GM19455 (cell line): ENCODE data around the gene SLC45A1.
"Not testable (repeated sequence)": the region's sequence is repeated elsewhere in the genome, so short reads cannot be mapped to it uniquely, and the experiment has no call there.

Source experiments
- ATAC-seq: cut with Tn5 transposase; IDR thresholded peaks from one replicate; pipeline ENCODE4 v1.9.1; 2021; ENCODE audit not compliant: unreplicated experiment

The SLC45A1 gene

DNA sequence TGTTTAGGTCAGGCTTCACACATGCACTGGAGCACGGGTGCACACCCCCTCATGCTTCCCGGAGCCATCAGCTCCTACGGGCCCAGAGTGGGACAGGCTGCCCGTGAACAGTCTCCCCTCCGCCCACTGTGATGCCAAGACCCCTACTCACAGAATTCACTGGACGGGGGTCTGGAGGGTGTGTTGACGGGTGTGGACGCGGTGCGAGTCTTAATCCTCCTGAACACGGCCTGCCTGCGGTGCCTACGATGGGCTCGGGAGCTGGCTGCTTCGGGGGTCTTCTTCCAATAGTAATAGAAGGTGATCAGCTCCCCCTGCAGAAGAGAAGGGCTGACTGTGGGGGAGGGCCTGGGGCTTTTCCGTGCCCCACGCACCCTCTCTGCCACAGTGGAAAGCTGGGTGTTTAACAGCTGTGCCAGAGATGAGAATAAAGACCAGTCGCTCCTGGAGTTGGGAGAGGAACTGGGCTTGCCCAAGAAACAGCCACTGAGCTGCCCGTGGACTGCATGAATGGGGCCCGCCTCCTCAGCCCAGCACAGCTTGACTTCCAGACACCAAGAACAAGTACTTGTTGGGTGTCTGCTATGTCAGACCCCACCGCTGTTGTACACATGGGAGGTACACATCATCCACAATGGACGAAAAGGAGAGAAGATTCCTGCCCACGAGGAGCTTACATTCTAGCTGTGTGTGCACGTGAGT, 47.9 kb downstream of the SLC45A1 start:
- ATAC-seq = no peak

DNA sequence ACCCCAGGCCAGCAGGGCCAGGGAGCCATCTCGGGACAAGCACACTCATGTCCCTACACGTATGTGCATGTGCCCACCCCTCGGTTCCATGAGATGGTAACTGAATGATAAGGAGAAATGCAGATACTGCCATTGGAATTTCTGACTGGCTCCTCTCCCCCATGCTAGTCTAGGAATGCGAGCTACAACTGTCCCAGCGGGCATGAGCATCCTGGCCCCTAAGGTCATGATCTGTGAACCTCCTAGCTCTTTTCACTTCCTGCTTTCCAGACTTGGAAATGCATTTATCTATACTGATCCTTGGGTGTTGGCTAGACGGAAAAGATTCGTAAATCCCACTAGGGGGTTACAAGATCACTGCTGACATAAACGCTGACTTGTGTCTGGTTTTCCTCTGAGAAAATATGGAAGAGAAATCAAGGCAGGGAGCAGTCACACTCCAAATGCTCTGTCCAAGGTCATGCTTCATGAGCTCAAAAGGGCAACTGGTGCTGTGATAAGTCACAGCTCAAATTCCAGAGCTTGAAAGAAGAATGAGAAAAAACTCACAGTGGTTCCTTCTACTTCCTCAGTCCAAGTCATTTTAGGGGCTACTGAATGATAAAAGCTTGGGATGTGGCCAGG, 49.8 kb downstream of the SLC45A1 start:
- ATAC-seq = no peak

DNA sequence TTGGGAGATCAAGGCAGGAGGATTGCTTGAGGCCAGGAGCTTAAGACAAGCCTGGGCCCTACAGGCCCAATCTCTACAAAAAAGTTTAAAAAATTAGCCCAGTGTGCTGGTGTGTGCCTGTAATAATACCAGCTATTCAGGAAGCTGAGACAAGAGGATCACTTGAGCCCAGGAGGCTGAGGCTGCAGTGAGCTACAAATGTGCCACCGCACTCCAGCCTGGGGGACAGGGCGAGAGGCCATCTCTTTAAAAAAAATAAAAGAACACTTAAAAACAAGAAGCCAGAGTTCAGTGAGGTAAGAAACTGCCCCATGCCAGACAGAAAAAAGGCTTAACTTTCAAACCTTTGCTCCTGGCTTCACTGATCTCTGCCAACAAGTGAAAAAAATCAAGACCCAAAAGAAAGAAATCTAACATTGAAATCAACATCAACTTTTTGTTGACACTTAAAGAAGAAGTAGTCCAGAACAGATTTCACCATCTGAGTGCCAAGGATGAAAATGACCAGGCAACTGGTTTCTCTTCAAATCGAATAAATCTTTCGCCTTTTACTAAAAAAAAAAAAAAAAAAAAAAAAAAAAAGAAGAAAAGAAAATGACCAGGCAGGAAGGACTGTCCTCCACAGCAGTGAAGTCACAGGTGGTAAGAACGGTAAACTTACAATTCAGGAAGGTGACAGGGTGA, 51.2 kb downstream of the SLC45A1 start:
- ATAC-seq = no peak

DNA sequence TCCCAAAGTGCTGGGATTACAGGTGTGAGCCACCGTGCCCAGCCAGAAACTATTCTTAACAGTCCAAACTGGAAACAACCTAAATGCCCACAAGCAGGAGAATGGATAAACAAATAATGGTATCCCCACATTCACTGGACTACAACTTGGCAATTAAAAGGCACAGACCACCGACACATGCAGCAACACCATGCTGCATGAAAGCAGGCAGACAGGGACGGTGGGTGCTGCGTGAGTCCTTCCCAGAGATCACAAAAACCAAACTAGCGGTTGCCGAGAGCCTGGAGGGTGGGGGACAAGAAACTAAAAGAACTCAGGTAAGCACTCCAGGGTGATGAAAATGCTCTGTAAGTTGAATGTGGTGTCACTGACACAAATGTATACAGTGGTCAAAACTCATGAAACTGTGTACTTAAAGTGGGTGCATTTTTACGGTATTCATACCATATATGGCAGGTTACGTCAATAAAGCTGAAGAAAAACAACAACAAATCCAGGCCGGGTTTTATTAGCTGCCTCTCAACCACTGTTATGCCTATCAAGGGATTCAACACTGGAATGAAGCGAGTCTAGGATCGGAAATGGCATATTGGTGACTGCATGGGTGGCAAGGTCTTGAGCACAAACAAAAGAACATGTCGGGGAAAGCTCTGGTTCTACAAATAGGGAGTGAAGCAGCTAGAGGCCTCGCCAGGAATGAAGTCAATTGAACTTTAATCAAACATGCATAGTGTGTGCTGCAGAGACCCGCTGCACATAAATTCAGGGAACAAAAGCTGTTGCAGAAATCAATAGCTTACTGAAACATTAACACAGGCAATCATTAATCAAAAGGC, 52.4 kb downstream of the SLC45A1 start:
- ATAC-seq = no peak

DNA sequence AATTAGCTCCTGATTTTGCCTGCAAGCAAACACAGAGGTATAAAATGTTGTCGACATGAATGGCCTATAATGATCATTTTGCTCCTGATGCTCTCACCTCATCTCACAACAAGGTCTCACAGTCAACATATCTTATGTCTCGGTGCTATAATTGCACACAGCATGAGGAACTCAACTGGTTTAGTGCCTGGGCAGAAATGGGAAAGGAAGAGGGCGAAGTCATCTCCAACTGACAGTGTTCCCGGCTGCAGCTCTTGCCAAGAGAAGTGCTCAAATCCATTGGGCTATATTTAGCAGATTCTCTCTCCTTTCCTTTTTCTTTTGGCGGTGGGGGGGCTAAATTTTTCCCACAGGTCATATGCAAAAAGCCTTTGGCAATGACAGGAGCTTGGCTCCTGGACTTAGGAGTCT, 53.0 kb downstream of the SLC45A1 start:
- no peak for ATAC-seq

DNA sequence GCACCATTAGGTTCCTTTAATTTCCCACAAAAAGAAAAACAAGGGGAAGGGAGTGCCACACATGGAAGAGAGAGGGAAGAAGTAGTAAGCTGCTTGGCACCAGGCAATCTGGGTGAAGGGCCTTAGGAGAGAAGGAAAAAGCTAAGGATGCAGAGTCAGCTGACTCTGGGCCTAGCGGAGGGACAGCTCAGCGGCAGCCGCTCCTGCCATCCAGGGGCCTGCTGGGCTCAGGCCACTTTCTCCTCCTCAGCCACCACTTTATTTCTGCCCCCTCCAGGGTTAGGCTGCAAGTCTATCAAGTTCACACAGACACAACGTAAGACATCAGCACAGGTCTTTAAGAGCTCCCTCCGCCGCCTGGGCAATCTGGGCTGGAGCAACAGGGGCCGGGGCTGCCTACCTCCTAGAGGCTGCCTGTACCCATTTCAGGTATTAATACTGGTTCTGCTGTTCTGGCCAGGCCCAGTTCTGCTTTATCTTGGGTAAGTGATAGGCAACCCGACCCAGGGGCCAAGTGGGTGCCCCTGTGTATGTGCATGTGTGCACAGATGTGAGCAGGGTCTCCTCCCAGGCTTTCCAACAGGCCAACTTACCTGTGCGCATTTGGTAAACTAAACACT, 53.6 kb downstream of the SLC45A1 start:
- ATAC-seq = no peak

DNA sequence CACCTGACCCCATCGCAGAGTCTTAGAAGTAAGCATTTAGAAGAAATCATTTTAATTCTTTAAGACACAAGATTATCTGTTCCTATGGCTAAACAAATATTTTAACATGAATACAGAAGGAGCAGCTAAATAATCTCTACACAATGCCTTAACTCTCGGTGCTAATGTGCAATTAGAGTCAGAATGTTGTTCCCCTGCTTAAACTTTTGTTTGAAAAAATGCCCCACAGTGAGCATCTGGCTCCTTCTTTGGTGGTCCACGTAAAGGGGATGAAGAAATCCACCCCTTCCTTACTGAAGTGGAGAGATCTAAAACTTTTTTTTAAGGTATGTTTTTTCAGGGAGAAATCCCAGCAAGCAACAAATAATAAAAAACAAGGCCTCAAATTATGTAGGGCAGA, 55.2 kb downstream of the SLC45A1 start:
- ATAC-seq = no peak

DNA sequence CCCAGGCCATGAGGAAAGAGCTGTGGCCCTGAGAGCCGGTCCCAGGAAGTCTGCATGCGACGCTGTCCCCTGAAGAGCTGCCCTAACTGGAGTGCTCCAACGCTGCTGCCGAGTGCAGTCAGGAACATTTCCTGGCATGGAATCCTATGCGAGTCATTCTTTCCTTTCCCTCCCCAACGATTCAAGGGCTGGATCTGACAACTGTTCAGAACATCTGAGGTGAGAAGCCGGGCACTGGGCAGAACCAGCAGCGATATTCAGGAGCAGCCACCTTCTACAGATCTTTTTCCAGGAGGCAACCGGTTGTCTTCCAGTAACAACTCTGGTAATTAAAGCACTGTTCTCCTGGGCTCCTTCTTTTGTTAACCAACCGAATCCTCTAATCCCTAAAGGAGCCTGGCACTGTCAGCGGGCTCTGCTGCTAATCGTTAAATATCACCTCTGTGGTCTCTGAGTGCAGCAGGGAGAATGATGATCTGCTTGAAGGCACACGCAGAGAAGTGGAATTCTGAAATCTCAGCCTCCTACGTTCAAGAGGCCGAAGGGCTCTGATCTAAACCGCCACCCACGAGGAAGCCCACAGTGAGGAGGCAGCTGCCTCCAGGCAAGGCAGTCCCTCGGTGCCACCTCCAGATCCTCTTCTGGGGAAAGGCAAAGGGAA, 55.8 kb downstream of the SLC45A1 start:
- no peak for ATAC-seq

DNA sequence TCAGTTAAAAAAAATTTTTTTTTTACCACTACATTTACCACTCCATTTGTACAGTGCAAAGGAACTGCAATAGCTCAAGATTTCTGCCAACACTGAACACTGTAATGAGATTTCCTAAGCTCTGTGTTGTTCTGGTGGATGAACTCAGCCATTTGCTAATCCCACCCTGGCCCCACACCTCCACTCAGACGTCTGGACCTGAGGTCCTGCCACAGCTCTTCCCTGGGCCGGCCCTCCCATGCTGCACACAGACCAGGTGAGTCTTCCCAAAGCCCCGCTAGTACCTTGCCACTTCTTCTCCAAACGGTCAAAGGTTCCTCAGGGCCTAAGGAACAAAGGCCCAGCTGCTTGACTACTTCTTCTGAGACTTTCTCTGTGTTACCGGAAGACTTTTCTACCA, 56.4 kb downstream of the SLC45A1 start:
- no peak for ATAC-seq

DNA sequence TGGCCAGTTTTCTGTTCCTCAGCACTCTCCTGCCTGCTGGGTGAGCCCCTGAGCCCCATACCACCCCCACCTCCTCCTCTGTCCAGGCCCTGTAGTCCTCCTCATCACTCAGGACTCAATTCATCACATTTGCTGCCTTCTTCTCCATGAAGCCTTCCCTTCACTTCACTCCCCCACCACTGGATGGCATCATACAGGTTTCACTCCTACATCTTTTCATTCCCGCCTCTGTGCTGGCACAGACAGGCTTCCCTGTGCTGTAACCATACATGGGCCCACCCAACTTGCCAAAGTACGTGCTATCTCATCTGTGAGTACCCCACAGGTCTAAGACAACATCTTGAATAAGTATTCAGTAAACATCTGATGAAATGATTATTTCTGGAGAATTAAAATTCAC, 56.9 kb downstream of the SLC45A1 start:
- ATAC-seq = no peak

DNA sequence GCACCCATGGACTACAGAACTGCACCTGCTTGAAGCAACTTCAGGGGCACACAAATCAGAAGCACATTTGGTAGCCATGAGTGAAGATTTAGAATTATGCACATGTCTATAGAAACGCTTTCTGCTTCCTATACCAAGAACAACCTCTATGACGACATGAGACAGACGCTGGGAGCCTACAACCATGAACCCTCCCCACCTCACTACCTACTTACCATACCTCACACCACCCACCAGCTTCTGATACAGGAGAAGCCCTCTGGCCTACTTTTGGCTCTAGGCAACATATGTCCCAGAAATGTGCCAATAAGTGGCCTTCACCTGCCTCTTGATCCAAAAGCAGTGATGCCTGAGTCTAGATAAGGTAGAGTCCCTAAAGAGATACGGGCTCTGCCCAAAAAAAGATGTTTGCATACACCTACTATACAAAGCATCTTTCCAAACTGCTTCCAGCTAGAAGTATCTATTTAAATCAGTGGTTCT, 58.5 kb downstream of the SLC45A1 start:
- no peak for ATAC-seq

DNA sequence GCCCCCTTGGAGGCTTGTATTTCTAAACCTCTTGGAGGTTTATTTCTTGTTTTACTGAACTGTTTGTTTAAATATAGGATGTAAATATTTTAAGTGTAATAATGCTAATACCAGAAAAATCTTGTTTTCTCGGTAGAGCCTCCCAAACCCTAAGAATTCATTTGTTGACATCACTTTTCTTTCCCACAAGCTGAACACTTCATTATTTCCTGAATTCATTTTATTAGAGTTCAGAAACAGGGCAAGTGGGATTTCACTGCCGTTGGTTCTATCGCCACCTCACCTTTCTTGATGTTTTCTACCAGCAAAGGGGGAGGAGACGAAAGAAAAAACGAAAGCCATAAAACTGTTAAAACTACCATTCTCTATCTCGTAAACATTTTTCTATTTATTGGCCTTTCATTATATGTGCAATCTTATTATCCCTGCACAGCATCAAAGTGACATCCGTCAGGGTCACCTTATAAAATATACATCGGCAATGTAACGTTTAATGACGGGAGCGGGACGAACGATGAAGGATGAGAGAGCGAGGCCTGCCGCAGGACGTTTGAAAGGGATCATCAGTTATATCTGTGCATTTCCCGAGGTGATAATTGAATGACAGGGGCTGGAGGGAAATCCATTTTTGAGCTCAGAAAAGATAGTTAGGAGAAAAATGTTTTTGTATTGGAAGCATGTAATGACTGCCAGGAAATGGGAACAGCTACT, 59.5 kb downstream of the SLC45A1 start:
- ATAC-seq = no peak

DNA sequence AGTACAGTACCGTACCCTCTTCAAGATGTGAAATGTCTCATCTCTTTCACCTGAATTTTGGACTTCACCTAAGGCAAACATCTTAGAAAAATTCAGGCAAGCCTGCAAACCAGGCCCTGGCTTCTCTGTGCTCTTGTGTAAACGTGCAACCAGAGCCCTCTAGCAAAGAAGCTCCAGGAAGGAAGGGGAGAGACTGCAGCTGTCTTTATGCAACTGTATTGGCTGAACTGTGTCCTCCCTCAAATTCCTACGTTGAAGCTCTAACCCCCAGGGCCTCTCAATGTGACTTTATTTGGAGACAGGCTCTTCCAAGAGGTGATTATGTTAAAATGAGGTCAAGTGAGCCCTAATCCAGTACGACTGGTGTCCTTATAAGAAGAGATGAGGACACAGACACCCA, 60.3 kb downstream of the SLC45A1 start:
- ATAC-seq = no peak

DNA sequence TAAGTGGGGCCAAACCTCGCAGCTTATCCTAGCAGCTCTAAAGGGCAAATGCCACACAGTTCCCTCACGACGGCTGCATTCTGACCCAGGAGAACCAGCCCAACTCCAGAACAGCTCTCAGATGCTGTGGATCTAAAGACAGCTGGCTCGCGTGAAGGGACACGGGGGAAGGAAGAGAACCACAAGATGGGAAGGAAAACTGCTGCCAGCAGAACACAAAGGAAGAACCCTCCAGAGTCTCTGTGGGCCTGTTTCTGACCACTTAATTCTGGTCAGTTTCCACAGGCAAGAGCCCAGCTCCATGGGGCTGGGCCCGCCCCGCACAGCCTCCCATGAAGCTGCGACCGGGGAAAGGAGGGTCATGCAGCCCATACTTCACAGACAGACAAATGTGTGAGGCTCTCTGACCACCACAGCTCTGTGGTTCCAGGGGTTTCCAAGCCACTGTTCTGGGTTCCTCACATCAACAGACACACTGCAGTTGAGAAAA, 61.1 kb downstream of the SLC45A1 start:
- ATAC-seq = no peak

DNA sequence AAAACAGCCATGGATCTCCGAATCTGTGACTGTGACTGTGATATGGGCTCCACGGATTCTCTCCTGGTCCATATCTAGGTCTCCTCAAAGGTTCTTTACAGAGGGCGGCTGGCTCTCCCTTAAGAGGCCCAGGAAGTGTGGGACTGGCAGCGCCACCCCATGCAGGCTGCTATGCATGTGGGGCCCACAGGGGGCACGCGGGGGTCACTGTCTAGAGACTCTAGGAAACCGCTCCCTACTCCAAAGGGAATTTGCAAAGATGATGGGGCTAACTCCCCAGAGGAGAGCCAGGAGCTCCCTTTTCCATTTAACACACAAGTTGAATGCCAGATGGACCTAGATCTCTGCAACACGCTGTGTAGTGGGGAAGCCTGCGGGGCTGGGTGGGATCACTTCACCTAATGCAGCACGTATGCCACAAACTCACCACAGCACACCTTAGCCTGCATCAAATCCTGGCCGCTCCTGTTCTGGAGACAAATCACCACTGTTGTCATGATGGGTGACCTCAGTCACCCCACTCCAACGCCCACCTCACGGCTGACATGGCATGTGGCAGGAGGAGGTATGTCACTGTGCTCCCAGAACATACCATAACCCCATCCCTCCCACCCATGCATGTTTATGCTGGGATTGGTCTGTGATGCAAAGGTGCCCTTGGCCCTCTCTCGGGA, 61.7 kb downstream of the SLC45A1 start:
- ATAC-seq = no peak

DNA sequence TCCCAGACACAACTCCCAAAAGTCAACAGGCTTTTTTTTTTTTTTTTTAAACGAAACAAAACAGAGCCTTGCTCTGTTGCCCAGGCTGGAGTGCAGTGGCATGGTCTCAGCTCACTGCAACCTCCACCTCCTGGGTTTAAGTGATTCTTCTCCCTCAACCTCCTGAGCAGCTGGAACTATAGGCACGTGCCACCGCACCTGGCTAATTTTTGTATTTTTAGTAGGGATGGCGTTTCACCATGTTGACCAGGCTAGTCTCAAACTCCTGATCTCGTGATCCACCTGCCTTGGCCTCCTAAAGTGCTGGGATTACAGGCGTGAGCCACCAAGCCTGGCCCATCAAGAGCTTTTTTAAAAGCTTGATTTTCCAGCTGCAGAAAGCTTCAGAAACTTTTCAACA, 62.4 kb downstream of the SLC45A1 start:
- not testable (repeated sequence) for ATAC-seq

DNA sequence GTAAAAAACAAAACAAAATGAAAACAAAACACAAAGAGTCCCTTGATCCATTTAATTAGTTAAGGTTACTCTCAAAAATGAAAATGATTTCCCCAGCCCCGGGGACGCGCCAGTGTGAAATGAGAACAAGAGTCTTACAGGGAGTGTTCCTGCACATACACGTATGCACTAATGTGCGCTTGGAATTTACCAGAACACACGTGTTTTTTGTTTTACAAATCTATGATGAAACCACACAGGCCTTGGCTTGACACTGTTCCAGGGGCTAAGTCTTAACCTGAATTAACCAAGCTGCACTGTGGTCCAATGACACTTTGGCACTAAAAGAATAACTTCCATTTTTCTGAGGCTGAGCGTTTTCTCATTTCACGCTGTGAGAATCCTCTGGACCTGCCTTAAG, 63.7 kb downstream of the SLC45A1 start:
- ATAC-seq = no peak

DNA sequence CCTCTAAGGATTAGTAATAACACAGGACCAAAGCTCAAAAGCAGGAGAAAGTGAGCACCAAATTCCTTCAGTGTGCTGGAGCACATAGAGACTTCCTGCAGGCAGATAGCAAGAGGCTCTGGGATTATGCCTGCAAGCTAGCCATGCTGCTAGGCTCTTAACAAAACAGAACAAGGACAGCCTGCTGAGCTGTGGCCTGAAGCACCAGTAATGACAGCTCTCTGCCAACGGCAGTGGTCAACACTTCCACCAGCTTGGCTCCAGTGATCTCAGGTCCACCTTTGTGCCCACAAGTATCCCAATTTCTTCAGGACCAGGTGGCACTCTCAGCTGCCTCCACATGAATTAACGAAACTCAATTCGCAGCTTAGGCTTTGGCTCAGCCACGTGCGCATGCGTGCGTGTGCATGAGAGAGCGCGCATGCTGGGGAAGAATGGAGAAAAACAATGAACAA, 64.2 kb downstream of the SLC45A1 start:
- ATAC-seq = no peak
